DOHH2 (cell line): ENCODE results near the gene HOATZ.

Experiments used
- CTCF ChIP-seq: fragments of 200-600 bp; sonication (generic); IDR thresholded peaks from one replicate; pipeline ENCODE4 v1.5.1; 2014; ENCODE audit warnings: antibody characterized with exemption, mild to moderate bottlenecking, low read depth, low read length; ENCODE audit not compliant: poor library complexity, severe bottlenecking
- EZH2phosphoT487 ChIP-seq: fragments of 200-600 bp; sonication (generic); IDR thresholded peaks from 2 replicates; pipeline ENCODE4 v1.6.1; 2017; ENCODE audit warnings: borderline replicate concordance, mild to moderate bottlenecking, antibody characterized with exemption, low read length, moderate library complexity, mixed read lengths

- no peak for TF ChIP-seq CTCF
- TF ChIP-seq EZH2phosphoT487 = no peak
Measured at GRCh38 chr11:111574373-111575225, 60.0 kb downstream of the HOATZ start.
